ENCODE data around the gene PRRT3. TPM values are rescaled to one million over a fixed set of nuclear protein-coding genes. Genes with fewer than 3 reads are reported as not detected.

PRRT3 gene
- polyA plus RNA-seq, 1 of the 3 experiments (the other 2 are of a cell fraction) = 5.5 TPM

- ChIA-PET POLR2A (no interaction called here), CTCF (no interaction called here)
- no peak overlapping the region for H2AFZ ChIP-seq (ENCODE audit: low read depth)
- no peak overlapping the region for H3K4me3 ChIP-seq (ENCODE audit: low read depth in 2 of 2, low read length in 1 of 2)
- no peaks in the 10 kb centered on the region for H3K9me3 ChIP-seq
- no peak for DNase-seq
- H3K4me1 ChIP-seq (ENCODE audit: control insufficient read depth in 1 of 2, insufficient read depth in 2 of 2, low read depth in 1 of 2, low read length in 1 of 2) = peaks cover 0 to 11% of the 10 kb centered on the region in 2 experiments; a peak in 1 of 4 replicates
- TF ChIP-seq ELF1 (IDR thresholded peaks at IDR 0.05) (no peak), FOSL2 (IDR thresholded peaks at IDR 0.05; ENCODE audit: borderline replicate concordance, low read depth) (no peak), MXI1 (IDR thresholded peaks at IDR 0.05; ENCODE audit: low read depth, low read length) (no peak), RCOR1 (IDR thresholded peaks at IDR 0.05; ENCODE audit: low read length) (no peak), MEF2A (IDR thresholded peaks at IDR 0.05; ENCODE audit: borderline replicate concordance, low read depth) (no peak)
- H4K20me1 ChIP-seq (ENCODE audit: insufficient read depth) = no peaks in the 10 kb centered on the region
- H3K79me2 ChIP-seq (ENCODE audit: insufficient read depth) = no peaks in the 10 kb centered on the region
- H3F3A ChIP-seq (replicated peaks; ENCODE audit: insufficient read depth) = peaks cover 6% of the 10 kb centered on the region
- H3K27me3 ChIP-seq (ENCODE audit: insufficient read depth) = no peaks in the 10 kb centered on the region
- 89% methylated on average over 7 of the region's 7 CpGs for WGBS (ENCODE audit: low lambda C conversion rate)
- H3K4me2 ChIP-seq = no peak overlapping the region
- H3K36me3 ChIP-seq (replicated peaks in 1 of 2; ENCODE audit: control insufficient read depth in 1 of 2, insufficient read depth in 2 of 2, low read length in 1 of 2) = no peaks in the 10 kb centered on the region
- no peaks in the 10 kb centered on the region for H3K9me2 ChIP-seq
- no peak overlapping the region for H3K9ac ChIP-seq
- H3K27ac ChIP-seq (ENCODE audit: low read depth in 2 of 2, low read length in 1 of 2) = no peak overlapping the region
Observed at GRCh38 chr3:9909221-9910013, 42.8 kb downstream of the PRRT3 start.

GRCh38 chr3:9908286-9908685 lies 43.9 kb downstream of the PRRT3 start:
- no peak for DNase-seq
- POLR2A ChIA-PET = no interaction called here
- CTCF ChIA-PET = no interaction called here

More at GRCh38 chr3:9908286-9908685, 43.9 kb downstream of the PRRT3 start:
- Histone ChIP-seq H3K79me2 (ENCODE audit: insufficient read depth) (no peaks in the 10 kb centered on the region), H3K36me3 (replicated peaks in 1 of 2; ENCODE audit: control insufficient read depth in 1 of 2, insufficient read depth in 2 of 2, low read length in 1 of 2) (no peaks in the 10 kb centered on the region), H3K9me3 (no peaks in the 10 kb centered on the region), H3K4me2 (no peak overlapping the region), H3F3A (replicated peaks; ENCODE audit: insufficient read depth) (peaks cover 6% of the 10 kb centered on the region), H3K9me2 (no peaks in the 10 kb centered on the region), H3K27me3 (ENCODE audit: insufficient read depth) (no peaks in the 10 kb centered on the region), H3K27ac (ENCODE audit: low read depth in 2 of 2, low read length in 1 of 2) (no peak overlapping the region), H3K4me3 (ENCODE audit: low read depth in 2 of 2, low read length in 1 of 2) (no peak overlapping the region), H4K20me1 (ENCODE audit: insufficient read depth) (no peaks in the 10 kb centered on the region), H3K4me1 (ENCODE audit: control insufficient read depth in 1 of 2, insufficient read depth in 2 of 2, low read depth in 1 of 2, low read length in 1 of 2) (peaks cover 0 to 2% of the 10 kb centered on the region in 2 experiments; a peak in 2 of 4 replicates), H3K9ac (no peak overlapping the region), H2AFZ (ENCODE audit: low read depth) (no peak overlapping the region)
- WGBS (ENCODE audit: low lambda C conversion rate) = 80% methylated on average over 3 of the region's 3 CpGs
- TF ChIP-seq EP300 (IDR thresholded peaks at IDR 0.05; ENCODE audit: borderline replicate concordance in 1 of 2, low read depth in 1 of 2, low read length in 1 of 2) (no peak), CTCF (IDR thresholded peaks at IDR 0.05) (no peak), MXI1 (IDR thresholded peaks at IDR 0.05; ENCODE audit: low read depth, low read length) (no peak), FOSL2 (IDR thresholded peaks at IDR 0.05; ENCODE audit: borderline replicate concordance, low read depth) (no peak)

All from SK-N-SH (cell line).